ENCODE results near the gene TFR2.
"Not testable (repeated sequence)": the region's sequence is repeated elsewhere in the genome, so short reads cannot be mapped to it uniquely, and the experiment has no call there.

TFR2 gene

GRCh38 chr7:100677308-100678267, 36.2 kb upstream of the TFR2 start:
- DNase-seq = no peak

- DNase-seq = no peak
Measured at GRCh38 chr7:100676501-100677306, 35.4 kb upstream of the TFR2 start.

- peak in 1 of 2 experiments; percentile 28 for DNase-seq
Measured at GRCh38 chr7:100675581-100676350, 34.4 kb upstream of the TFR2 start.

- DNase-seq = no peak
Measured at GRCh38 chr7:100675105-100675451, 33.7 kb upstream of the TFR2 start.

GRCh38 chr7:100674411-100675104, 33.2 kb upstream of the TFR2 start:
- no peak for DNase-seq

- peak in 1 of 2 experiments; percentile 52 for DNase-seq
Measured at GRCh38 chr7:100673942-100674410, 32.6 kb upstream of the TFR2 start.

- peak; percentile 91 to 97 for DNase-seq
Measured at GRCh38 chr7:100673302-100673941, 32.1 kb upstream of the TFR2 start, which contains the start of gene GNB2. Gene GNB2, plus strand, starts transcription at chr7:100673740. Its CDS starts 2,526 bp downstream, at chr7:100676266.

GRCh38 chr7:100671353-100672327, 30.3 kb upstream of the TFR2 start:
- no peak for DNase-seq

- no peak for DNase-seq
Measured at GRCh38 chr7:100670074-100670473, 28.7 kb upstream of the TFR2 start.

- not testable (repeated sequence) for DNase-seq
Measured at GRCh38 chr7:100669106-100669505, 27.8 kb upstream of the TFR2 start.

- no peak for DNase-seq
Measured at GRCh38 chr7:100668069-100668449, 26.7 kb upstream of the TFR2 start.

GRCh38 chr7:100667331-100668068, 26.1 kb upstream of the TFR2 start:
- DNase-seq = no peak

GRCh38 chr7:100665168-100665726, 23.9 kb upstream of the TFR2 start:
- DNase-seq = no peak

- not testable (repeated sequence) for DNase-seq
Measured at GRCh38 chr7:100662194-100662776, 20.9 kb upstream of the TFR2 start.

GRCh38 chr7:100655908-100656674, 14.7 kb upstream of the TFR2 start, which contains the start of gene ACTL6B:
Gene ACTL6B, minus strand, starts transcription at chr7:100656448. Its CDS starts 94 bp downstream, at chr7:100656354.
- no peak for DNase-seq

GRCh38 chr7:100654908-100655831, 13.8 kb upstream of the TFR2 start:
- DNase-seq = no peak

Data from SW 1271 (cell line).